Subcutaneous abdominal adipose tissue (tissue), 5 donors: ENCODE results near the gene SLAMF7.
A peak's percentile ranks its signal among the peaks of the same experiment; 100 is the strongest.
"Not testable (repeated sequence)": the region's sequence is repeated elsewhere in the genome, so short reads cannot be mapped to it uniquely, and the experiment has no call there.

Experiments used
- H3K27ac ChIP-seq: one replicate; pipeline ENCODE4 v1.7.0; 2013; ENCODE audit warnings: low read depth, mild to moderate bottlenecking, inconsistent platforms, low read length, moderate library complexity
- H3K27me3 ChIP-seq, 5 donors: one replicate each; pipeline ENCODE4 v1.7.0; 2013; ENCODE audit warnings: low read length in 5 of 5, inconsistent platforms in 1 of 5; ENCODE audit not compliant: control insufficient read depth in 5 of 5, insufficient read depth in 4 of 5
- H3K36me3 ChIP-seq, 5 donors: one replicate each; pipeline ENCODE4 v1.7.0; 2013; ENCODE audit warnings: low read length in 5 of 5; ENCODE audit not compliant: control insufficient read depth in 5 of 5, insufficient read depth in 5 of 5
- H3K4me1 ChIP-seq, 5 donors: one replicate each; pipeline ENCODE4 v1.7.0; 2013; ENCODE audit warnings: low read length in 5 of 5, mild to moderate bottlenecking in 3 of 5, moderate library complexity in 1 of 5; ENCODE audit not compliant: control insufficient read depth in 5 of 5, insufficient read depth in 5 of 5
- H3K4me3 ChIP-seq, 5 donors: one replicate each; pipeline ENCODE4 v1.7.0; 2013; ENCODE audit warnings: low read length in 5 of 5, low read depth in 1 of 5
- H3K9ac ChIP-seq, 5 donors: one replicate each; pipeline ENCODE4 v1.7.0; 2013; ENCODE audit warnings: low read length in 5 of 5, mild to moderate bottlenecking in 4 of 5, moderate library complexity in 3 of 5
- H3K9me3 ChIP-seq, 5 donors: one replicate each; pipeline ENCODE4 v1.7.0; 2013; ENCODE audit warnings: low read length in 5 of 5; ENCODE audit not compliant: control insufficient read depth in 5 of 5
- donor health status: healthy.
- donor health status: healthy.
- donor health status: healthy.
- donor health status: healthy.
- donor health status: healthy.

The SLAMF7 gene

DNA sequence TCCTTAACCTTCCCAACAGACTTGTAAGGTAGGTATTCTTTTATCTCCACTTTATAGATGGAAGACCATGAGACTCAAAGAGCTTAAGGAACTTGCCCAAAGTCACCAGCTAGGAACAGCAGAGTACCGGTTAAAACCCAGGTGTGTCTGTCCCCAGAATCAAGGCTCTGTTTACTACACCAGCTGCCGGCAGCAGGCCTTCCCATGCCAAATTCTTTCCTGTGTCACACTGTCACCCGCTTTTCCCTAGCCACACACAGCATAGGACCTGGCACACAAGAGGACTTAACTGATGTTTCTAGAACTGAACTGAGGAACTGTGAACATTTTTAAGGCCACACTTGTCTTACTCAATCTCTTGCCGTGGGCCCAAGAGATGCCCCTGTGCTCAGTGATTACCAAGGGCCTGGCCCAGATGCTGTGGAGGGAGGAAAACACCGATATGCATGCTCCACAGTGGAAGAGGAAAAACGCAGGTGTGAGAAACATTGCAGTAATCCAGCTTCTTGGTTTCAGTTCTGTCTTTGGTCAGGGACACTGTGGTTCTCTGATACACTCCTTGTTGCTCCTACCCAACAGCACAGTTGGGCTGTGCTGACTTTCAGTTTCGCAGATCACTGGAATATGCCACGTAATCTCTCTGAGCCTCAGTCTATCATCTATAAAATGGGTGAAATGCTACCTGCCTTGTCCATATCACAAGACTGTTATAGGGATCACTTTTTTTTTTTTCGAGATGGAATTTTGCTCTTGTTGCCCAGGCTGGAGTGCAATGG is 43.1 kb downstream of the SLAMF7 start:
- no peaks in the 10 kb centered on the region for H3K27me3 ChIP-seq
- no peaks in the 10 kb centered on the region for H3K4me1 ChIP-seq
- H3K9ac ChIP-seq = no peak overlapping the region
- H3K27ac ChIP-seq = no peak overlapping the region
- no peak overlapping the region for H3K4me3 ChIP-seq
- H3K9me3 ChIP-seq = no peaks in the 10 kb centered on the region
- no peaks in the 10 kb centered on the region for H3K36me3 ChIP-seq

DNA sequence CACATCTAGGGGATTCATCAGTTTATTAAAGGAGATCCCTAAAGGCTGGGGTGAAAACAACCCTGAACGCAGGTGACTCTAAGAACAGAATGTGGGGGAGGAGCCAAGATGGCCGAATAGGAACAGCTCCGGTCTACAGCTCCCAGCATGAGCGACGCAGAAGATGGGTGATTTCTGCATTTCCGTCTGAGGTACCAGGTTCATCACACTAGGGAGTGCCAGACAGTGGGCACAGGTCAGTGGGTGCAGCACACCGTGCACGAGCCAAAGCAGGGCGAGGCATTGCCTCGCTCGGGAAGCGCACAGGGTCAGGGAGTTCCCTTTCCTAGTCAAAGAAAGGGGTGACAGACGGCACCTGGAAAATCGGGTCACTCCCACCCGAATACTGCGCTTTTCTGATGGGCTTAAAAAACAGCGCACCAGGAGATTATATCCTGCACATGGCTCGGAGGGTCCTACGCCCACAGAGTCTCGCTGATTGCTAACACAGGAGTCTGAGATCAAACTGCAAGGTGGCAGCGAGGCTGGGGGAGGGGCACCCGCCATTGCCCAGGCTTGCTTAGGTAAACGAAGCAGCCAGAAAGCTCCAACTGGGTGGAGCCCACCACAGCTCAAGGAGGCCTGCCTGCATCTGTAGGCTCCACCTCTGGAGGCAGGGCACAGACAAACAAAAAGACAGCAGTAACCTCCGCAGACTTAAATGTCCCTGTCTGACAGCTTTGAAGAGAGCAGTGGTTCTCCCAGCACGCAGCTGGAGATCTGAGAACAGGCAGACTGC is 44.1 kb downstream of the SLAMF7 start:
- not testable (repeated sequence) for H3K9ac ChIP-seq, H3K36me3 ChIP-seq, H3K4me1 ChIP-seq, H3K27me3 ChIP-seq, H3K27ac ChIP-seq, H3K4me3 ChIP-seq, H3K9me3 ChIP-seq

DNA sequence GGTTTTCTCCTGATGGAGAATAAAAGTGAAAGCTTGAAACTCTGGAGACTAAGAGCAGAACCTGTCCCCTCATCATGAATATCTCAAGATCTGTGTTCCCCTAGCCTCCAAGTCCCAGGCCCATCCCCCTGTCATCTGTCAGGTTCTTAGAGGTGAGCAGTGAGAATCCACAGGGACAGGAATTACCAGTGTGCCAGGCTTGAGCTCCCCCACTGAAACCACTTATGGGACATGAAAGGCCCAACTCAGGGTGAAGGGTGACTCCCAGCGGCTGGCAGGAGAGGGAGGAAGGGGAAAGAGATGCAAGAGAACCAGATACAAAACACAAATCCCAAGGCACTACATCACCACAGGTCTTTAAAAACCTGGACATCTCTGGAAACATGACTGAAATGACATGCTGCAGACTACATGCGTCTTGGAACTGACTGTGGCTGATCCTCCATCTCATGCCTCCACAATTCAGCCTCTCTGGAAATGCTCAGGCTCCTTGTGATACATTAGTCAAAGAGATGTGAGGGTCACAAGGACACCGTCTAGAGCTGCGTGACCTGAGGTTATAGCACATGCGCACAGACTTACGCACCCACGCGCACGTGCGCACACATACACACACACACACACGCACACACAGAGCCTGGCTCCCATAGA is 50.1 kb downstream of the SLAMF7 start:
- H3K4me3 ChIP-seq = no peak overlapping the region
- H3K9ac ChIP-seq = no peak overlapping the region
- peaks cover 0 to 3% (median 0%) of the 10 kb centered on the region in 5 donors for H3K9me3 ChIP-seq
- no peaks in the 10 kb centered on the region for H3K4me1 ChIP-seq
- H3K27me3 ChIP-seq = no peaks in the 10 kb centered on the region
- H3K36me3 ChIP-seq = no peaks in the 10 kb centered on the region
- H3K27ac ChIP-seq = no peak overlapping the region

DNA sequence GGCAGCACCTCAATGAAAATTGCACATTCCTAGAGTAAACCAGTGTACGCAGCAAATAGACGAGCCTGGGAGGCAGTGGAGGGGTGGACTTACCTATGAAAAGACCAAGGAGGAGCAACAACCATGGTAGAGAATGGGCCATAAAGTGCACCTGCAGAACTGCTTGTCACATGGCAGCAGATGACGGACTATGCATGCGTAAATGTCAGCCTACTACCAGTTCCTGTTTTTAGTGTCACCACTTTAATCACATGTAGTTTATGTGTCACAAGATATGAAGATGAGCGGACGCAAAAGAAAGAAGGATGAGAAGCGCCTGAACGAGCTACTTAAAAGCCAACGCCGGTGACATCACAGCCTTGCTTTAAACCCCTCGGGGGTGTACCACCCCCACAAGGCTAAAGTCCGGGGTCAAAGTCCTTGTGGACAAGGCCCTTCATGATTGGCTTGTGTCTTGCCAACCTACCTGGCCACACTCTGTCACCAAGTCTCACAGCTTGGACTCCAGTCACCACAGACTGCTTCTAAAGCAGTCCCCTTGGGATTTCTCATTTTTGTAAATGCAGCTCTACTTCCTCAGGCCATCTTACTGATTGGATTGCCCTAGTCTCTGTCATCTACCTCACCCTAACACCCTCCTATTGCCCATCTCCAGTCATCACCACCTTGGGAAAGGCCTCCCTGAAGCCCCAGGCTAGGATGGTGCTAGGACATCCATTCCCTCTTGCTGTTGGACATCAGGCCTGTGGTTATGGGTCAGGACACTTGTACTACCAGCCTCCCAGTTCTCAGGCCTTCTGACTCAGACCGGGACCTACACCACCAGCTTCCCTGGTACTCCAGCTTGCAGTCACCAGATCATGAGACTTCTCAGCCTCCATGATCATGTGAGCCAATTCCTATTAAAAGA is 50.9 kb downstream of the SLAMF7 start:
- Histone ChIP-seq H3K4me3 (no peak overlapping the region), H3K27ac (no peak overlapping the region), H3K27me3 (no peaks in the 10 kb centered on the region), H3K36me3 (no peaks in the 10 kb centered on the region), H3K4me1 (no peaks in the 10 kb centered on the region), H3K9me3 (peaks cover 0 to 3% (median 0%) of the 10 kb centered on the region in 5 donors), H3K9ac (no peak overlapping the region)

DNA sequence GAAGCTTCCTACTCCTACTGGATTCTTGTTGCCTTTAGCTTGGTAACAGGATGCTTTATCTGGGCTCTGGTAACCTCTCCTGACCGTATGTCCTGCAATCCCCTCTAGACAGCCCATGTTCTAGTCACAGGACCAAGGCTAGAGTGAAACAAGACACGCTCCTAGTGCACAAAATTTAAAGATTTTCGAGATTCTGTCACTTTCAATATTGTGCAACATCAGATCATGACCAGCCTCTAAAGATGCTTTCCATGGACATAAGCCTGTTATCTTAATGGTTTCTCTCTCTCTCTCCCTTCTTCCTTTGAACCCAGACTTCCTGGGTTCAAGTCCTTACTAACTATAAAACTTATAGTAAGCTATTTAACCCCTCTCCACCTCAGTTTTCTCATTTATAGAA is 55.3 kb downstream of the SLAMF7 start:
- Histone ChIP-seq H3K4me3 (no peak overlapping the region), H3K9me3 (peaks cover 0 to 3% (median 0%) of the 10 kb centered on the region in 5 donors), H3K9ac (no peak overlapping the region), H3K27me3 (no peaks in the 10 kb centered on the region), H3K27ac (no peak overlapping the region), H3K4me1 (no peaks in the 10 kb centered on the region), H3K36me3 (no peaks in the 10 kb centered on the region)

DNA sequence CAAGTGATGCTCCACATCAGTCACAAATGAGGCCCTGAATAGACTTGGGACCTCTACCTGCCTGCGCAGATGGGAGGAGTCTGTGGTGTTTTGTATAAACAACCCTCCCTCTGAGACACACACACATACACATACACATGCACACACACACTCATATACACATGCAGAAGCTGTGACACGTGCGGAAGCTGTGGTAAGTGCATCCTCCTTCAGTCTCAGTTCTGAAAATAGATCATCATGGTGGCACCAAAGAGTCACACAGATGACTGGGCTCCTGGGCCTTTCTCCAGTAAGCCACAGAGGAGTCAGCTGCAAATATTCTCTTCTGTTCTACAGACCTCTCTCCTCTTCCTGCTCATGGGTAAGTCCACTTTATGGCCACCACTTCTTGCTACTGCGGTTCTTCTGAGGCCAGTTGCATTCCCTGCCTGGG is 56.9 kb downstream of the SLAMF7 start, which contains the start of gene LY9:
Gene LY9 (plus strand): TSS at position 224 of the 433 bp plus-strand sequence. CDS start 14 bp downstream, at position 238.
- Histone ChIP-seq H3K4me3 (peak within 1 kb of the TSS in 1 of 5 donors; percentile 7), H3K9ac (no peak within 1 kb of the TSS), H3K36me3 (no peaks in the 10 kb centered on the region)

DNA sequence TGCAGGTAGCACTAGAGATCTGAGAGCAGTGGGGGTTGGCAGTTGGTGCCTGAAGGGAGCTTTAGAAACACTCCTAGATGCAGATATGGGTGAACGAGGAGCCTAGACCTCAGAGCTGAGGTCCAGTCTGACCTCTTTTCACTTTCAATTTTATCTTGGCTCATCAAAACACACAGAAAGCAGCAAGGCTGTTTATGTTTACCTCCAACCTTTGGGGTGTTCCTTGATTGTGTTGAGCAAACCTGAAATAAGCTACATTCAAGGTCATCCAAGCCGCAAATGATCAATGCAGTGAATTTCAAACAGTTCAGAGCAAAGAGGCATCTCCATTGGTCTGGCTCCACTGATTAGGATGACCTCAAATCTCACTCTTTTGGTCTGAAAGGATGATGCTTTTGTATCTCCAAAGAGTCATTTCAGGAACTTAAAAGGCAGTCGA is 58.2 kb downstream of the SLAMF7 start:
- Histone ChIP-seq H3K9ac (no peak overlapping the region), H3K36me3 (no peaks in the 10 kb centered on the region), H3K27me3 (no peaks in the 10 kb centered on the region), H3K4me3 (no peak overlapping the region), H3K9me3 (peaks cover 0 to 3% (median 0%) of the 10 kb centered on the region in 5 donors), H3K27ac (no peak overlapping the region), H3K4me1 (no peaks in the 10 kb centered on the region)

More for the DNA sequence above, 56.9 kb downstream of the SLAMF7 start, which contains the start of gene LY9:
- Histone ChIP-seq H3K9me3 (peaks cover 0 to 3% (median 0%) of the 10 kb centered on the region in 5 donors), H3K27me3 (no peaks in the 10 kb centered on the region), H3K27ac (no peak within 1 kb of the TSS), H3K4me1 (no peaks in the 10 kb centered on the region)

DNA sequence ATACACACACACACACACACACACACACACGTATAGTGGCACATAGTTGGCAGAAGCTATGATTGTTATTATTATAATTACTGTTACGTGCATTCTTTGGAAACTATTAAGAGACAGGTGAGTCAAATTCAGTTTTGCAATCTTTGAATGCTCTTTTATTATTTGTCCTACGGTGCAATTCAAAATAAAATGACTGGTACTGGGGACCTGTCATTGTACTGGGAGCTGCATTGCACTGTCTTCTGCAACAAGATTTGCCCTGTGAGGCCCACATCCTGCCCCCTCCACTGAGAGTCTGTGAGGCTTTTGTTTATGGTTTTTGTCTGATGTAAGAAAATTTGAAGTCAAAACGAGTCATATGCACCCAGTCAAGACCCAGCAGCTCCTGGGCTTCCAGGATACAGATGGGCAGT is 58.8 kb downstream of the SLAMF7 start:
- no peak overlapping the region for H3K27ac ChIP-seq
- H3K9me3 ChIP-seq = peaks cover 0 to 3% (median 0%) of the 10 kb centered on the region in 5 donors
- H3K36me3 ChIP-seq = no peaks in the 10 kb centered on the region
- no peak overlapping the region for H3K4me3 ChIP-seq
- no peaks in the 10 kb centered on the region for H3K4me1 ChIP-seq
- H3K27me3 ChIP-seq = no peaks in the 10 kb centered on the region
- H3K9ac ChIP-seq = no peak overlapping the region

DNA sequence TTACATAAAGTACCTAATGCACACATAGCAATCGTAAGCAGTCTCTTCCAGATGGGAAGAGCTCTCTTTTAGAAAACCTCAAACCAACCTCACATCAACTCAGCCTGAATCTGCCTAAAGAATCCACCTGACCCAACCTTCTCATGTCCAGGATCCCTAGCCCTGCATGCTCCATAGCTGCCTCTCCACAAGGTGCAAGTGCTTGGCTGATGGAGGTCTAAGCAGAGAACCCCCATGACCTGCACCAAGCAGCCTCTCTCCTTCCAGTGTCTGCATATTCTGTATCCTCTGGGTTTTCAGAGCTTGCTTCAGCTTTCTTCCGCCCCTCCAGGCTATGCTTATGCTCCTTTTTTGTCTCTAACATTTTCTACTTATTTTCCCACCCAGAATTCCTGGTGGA is 59.4 kb downstream of the SLAMF7 start:
- H3K27me3 ChIP-seq = no peaks in the 10 kb centered on the region
- peaks cover 0 to 3% (median 0%) of the 10 kb centered on the region in 5 donors for H3K9me3 ChIP-seq
- H3K36me3 ChIP-seq = no peaks in the 10 kb centered on the region
- H3K9ac ChIP-seq = no peak overlapping the region
- no peak overlapping the region for H3K27ac ChIP-seq
- H3K4me3 ChIP-seq = no peak overlapping the region
- no peaks in the 10 kb centered on the region for H3K4me1 ChIP-seq
